NCI-H128 (cell line): Measurements from ENCODE around the gene OLFML1.
"Not testable (repeated sequence)": the region's sequence is repeated elsewhere in the genome, so short reads cannot be mapped to it uniquely, and the experiment has no call there.

Source experiments
- DNase-seq: peaks from one replicate; lab custom pipeline; 2025; ENCODE audit not compliant: unreplicated experiment; lab: John Stamatoyannopoulos, UW

The OLFML1 gene

DNA sequence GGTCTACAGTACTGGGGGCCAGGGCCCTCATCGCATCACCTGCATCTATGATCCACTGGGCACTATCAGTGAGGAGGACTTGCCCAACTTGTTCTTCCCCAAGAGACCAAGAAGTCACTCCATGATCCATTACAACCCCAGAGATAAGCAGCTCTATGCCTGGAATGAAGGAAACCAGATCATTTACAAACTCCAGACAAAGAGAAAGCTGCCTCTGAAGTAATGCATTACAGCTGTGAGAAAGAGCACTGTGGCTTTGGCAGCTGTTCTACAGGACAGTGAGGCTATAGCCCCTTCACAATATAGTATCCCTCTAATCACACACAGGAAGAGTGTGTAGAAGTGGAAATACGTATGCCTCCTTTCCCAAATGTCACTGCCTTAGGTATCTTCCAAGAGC is 24.7 kb downstream of the OLFML1 start:
- DNase-seq: no peak

DNA sequence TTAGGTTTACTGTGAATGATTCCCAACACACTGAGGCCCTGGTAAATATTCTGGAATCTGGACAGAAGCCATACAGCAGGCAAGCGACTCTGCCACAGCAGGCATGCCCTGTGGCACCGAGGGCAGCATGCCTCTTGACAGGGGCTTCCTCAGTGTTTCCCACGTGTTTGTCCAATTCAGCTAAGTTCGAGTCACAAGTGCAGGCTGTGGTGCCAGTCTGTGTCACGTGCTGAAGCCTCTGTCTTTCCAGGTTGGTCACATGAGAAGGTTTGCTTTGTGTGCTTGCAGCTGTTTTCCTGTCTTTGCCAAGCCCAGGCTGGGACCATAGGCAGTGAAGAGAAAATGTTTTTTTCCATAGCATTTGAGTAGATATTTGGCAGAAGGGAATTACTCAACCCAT is 26.1 kb downstream of the OLFML1 start:
- no peak for DNase-seq

GRCh38 chr11:7512525-7513233 is 27.4 kb downstream of the OLFML1 start:
- DNase-seq: no peak

GRCh38 chr11:7513234-7514098 is 28.2 kb downstream of the OLFML1 start, which contains the start of gene PPFIBP2:
Gene PPFIBP2 (plus strand): TSS chr11:7513999. CDS start chr11:7549476, 35,477 bp downstream.
- no peak for DNase-seq

- no peak for DNase-seq
Measured at GRCh38 chr11:7514099-7514591, 28.8 kb downstream of the OLFML1 start.

DNA sequence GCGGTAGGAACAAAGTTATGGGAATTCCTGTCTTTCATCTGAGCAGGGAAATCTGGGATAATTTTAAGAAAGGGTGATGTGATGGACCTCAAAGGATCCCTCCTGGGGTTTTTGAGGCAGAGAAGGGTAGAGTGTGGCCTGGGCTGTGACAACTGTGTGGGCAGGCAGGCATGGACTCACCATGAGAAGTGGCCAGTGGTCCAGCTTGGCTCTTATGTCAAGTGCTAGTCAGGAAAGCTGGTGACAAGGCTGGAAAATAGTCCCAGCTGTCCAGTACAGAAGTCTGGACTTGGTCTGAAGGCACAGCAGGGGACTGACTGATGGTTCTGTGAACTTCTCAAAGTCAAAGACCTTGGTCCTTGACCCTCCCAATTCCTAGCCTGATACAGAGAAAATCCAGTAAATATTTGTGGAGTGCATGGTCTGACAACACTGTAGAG is 30.2 kb downstream of the OLFML1 start:
- DNase-seq: no peak

DNA sequence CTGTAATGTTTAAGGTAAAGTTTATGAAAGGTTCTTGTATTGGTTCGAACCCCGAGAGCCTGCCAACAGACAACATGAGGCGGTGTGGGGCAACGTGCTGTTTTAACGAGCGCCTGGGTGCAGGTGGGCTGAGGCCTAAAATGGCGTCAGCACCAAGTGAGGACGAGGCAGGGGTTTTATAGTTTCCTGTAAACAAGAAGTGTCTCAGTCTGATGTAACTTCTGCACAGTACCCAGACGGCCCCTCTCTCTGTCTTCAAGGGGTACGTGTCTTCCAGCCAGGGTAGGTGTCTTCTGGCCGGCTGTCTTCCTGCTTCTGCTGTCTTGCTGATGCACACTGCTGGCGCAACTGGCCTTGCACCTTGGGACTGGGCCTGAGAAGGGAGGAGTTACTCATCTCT is 31.2 kb downstream of the OLFML1 start:
- no peak for DNase-seq

DNA sequence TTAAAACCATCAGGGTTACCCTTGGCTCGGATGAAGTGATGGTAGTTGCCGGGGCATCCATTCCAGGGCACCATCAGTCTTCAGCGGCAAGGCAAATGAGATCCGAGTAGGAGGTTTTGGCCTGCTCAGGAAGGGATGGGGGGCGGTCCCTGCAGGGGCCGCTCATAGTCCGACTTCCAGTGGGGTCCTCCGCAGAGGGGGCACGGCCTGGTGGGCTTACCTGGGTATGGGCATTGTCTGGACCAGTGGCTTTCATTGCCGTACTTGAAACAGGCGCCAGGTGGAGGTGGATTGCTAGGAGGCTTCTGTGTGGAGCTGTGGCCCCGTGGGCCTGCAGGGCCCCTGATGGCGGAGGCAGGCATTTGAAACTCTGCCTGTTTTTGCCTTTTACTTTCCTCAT is 32.4 kb downstream of the OLFML1 start:
- DNase-seq: not testable (repeated sequence)

GRCh38 chr11:7518811-7519562 is 33.7 kb downstream of the OLFML1 start:
- DNase-seq: no peak

DNA sequence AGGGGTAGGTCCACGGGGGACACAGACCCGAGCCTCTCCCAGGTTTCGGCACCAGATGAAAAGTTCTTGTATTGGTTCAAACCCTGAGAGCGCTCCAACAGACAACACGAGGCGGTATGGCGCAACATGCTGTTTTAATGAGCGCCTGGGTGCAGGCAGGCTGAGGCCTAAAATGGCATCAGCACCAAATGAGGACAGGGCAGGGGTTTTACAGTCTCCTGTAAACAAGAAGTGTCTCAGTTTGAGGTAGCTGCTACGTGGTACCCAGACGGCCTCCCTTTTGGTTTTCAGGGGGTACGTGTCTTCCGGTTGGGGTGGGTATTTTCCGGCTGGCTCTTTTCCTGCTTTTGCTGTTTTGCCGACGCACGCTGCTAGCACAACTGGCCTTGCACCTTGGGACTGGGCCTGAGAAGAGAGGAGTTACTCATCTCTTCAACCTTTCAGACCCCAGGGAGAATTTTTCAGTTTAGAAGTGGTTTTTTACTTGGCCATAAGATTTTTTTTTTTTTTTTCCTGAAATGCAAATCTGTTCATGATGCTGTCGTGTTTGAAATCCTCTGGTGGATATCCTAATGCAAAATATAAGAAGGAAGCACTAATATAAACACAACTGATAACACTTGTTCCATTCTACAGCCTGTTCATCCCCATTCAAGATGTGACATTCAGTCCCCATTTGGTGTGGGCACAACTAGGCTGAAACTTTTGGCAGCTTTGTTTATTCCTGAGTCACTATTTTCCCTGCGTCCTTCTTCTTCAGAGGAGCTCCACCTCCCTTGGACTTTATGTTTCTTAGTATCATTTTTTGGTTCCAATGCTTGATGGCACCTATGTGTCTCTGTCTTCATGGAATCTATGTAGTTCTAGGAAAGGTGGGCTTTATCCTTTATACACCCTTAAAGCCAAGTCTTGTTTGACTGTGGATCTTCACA is 35.0 kb downstream of the OLFML1 start:
- DNase-seq: no peak

GRCh38 chr11:7520981-7521487 is 35.7 kb downstream of the OLFML1 start:
- no peak for DNase-seq

DNA sequence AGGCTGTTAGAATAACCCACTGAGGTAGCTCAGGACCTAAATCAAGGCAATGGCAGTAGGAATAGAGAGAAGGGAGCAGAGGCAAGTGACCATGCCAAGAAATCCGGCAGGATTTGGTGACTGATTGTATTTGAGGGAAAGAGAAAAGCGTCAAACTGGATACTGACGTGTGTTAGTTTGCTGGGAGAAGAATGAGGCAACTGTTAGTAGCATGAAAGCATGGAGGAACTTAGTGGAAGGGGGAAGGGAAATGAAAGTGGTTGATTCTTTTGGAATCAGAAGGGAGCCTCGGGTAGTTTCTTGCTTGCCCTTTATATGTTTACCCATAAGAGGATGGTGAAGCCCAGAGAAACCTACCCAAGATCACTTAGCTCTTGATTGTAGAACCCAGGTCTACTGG is 36.8 kb downstream of the OLFML1 start:
- DNase-seq: no peak

GRCh38 chr11:7522546-7522945 is 37.2 kb downstream of the OLFML1 start:
- no peak for DNase-seq

- no peak for DNase-seq
Measured at GRCh38 chr11:7523416-7524210, 38.3 kb downstream of the OLFML1 start.

- DNase-seq: no peak
Measured at GRCh38 chr11:7524462-7525235, 39.3 kb downstream of the OLFML1 start.

DNA sequence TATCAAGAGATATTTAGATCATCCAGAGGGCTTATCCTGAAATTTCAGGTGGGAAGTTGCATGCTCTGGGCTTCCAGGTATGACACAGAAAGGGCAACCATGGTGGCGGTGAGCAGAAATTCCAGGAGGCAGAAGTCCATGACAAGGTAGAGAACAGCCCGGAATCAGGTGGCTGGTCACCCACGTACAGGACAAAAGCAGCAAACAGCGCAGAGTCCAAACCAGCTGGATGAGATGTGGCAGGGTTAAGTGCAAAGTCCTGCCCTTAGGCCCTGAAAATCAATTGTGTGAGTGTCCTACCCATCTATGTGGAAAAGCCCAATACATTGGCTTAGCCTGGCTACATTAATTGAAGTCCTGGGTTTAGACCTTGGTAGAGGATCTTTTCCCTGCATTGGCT is 40.1 kb downstream of the OLFML1 start:
- DNase-seq: no peak

GRCh38 chr11:7527029-7527428 is 41.7 kb downstream of the OLFML1 start:
- DNase-seq: no peak

- no peak for DNase-seq
Measured at GRCh38 chr11:7528514-7529049, 43.3 kb downstream of the OLFML1 start.
